Fibroblast of lung (primary cell): ENCODE results near the gene GTF2A2. TPM values are rescaled to one million over a fixed set of nuclear protein-coding genes. Genes with fewer than 3 reads are reported as not detected.
"Not testable (repeated sequence)": the region's sequence is repeated elsewhere in the genome, so short reads cannot be mapped to it uniquely, and the experiment has no call there.

Experiments
- DNase-seq, 2 donors: peaks; one replicate each; pipeline versions ENCODE4 v3.0.0 to v3.0.0-alpha.2; 2010; ENCODE audit warnings: low read depth in 2 of 2
- H2AFZ ChIP-seq: 2 replicates; pipeline ENCODE4 v1.5.1; 2012; ENCODE audit warnings: low read length, control low read depth, inconsistent platforms
- H3K27ac ChIP-seq: 2 replicates; pipeline ENCODE4 v1.5.1; 2011; ENCODE audit warnings: low read length, control low read depth; ENCODE audit not compliant: insufficient read depth
- H3K27me3 ChIP-seq: 2 replicates; pipeline ENCODE4 v1.5.1; 2011; ENCODE audit warnings: mild to moderate bottlenecking, low read length; ENCODE audit not compliant: control insufficient read depth, insufficient read depth
- H3K36me3 ChIP-seq: 2 replicates; pipeline ENCODE4 v1.5.1; 2011; ENCODE audit warnings: low read length; ENCODE audit not compliant: control insufficient read depth, insufficient read depth
- H3K4me1 ChIP-seq: 2 replicates; pipeline ENCODE4 v1.5.1; 2011; ENCODE audit warnings: low read length; ENCODE audit not compliant: control insufficient read depth, insufficient read depth; ENCODE audit errors: extremely low read depth
- H3K4me2 ChIP-seq: 2 replicates; pipeline ENCODE4 v1.5.1; 2011; ENCODE audit warnings: low read length, control low read depth; ENCODE audit not compliant: insufficient read depth; ENCODE audit errors: extremely low read depth
- H3K4me3 ChIP-seq, 4 experiments: fragments of 200-600 bp in 1 of 4; sonication (generic) in 1 of 4; replicated peaks in 1 of 4; 2 replicates each; pipeline ENCODE4 v1.5.1; 2011 to 2016; ENCODE audit warnings: low read length in 4 of 4, low read depth in 3 of 4, mild to moderate bottlenecking in 3 of 4, control low read depth in 2 of 4, inconsistent platforms in 1 of 4, mixed read lengths in 1 of 4; ENCODE audit not compliant: insufficient read depth in 1 of 4; ENCODE audit errors: control extremely low read depth in 1 of 4
- H3K79me2 ChIP-seq: 2 replicates; pipeline ENCODE4 v1.5.1; 2012; ENCODE audit warnings: mild to moderate bottlenecking, low read length, inconsistent platforms; ENCODE audit not compliant: control insufficient read depth, insufficient read depth
- H3K9ac ChIP-seq: 2 replicates; pipeline ENCODE4 v1.5.1; 2011; ENCODE audit warnings: mild to moderate bottlenecking, low read length, control low read depth; ENCODE audit not compliant: insufficient read depth
- H3K9me3 ChIP-seq: 2 replicates; pipeline ENCODE4 v1.5.1; 2012; ENCODE audit warnings: low read depth, low read length; ENCODE audit not compliant: control insufficient read depth, insufficient read depth
- H4K20me1 ChIP-seq: 2 replicates; pipeline ENCODE4 v1.5.1; 2011; ENCODE audit warnings: low read length; ENCODE audit not compliant: control insufficient read depth, insufficient read depth; ENCODE audit errors: extremely low read depth
- CTCF ChIP-seq, 2 donors: IDR thresholded peaks in 1 of 2; conservative IDR thresholded peaks in 1 of 2; 1 replicate in 1 of 2; 2 replicates in 1 of 2; pipeline ENCODE4 v1.5.1; 2011 to 2012; ENCODE audit warnings: low read length in 2 of 2, control low read depth in 1 of 2, inconsistent platforms in 1 of 2, low read depth in 1 of 2, mild to moderate bottlenecking in 1 of 2
- EZH2 ChIP-seq: IDR thresholded peaks from 2 replicates; pipeline ENCODE4 v1.5.1; 2012; ENCODE audit warnings: low read length, control low read depth, mild to moderate bottlenecking; ENCODE audit errors: missing control alignments
- polyA plus RNA-seq, 2 donors: library from polyadenylated mRNA; depleted of rRNA in 1 of 2; stranded (reverse) in 1 of 2; unstranded in 1 of 2; fragments of >200 nt; gene quantifications; 2 replicates each; pipeline ENCODE4 v1.2.1, GENCODE V29; 2011 to 2012; ENCODE audit warnings: missing spikeins in 1 of 2
- total RNA-seq: library from RNA; depleted of rRNA; stranded (reverse); fragments of >200 nt; gene quantifications from 2 replicates; pipeline ENCODE4 v1.2.1, GENCODE V29; 2014

The GTF2A2 gene
- total and polyA plus RNA-seq, 2 donors (not counting 1 experiment from before 2014, with no cell fraction given), result 49.7 to 66.2 TPM

- no peaks in the 10 kb centered on the region for H4K20me1 ChIP-seq
- H3K4me2 ChIP-seq, result no peak overlapping the region
- H2AFZ ChIP-seq, result no peak overlapping the region
- no peaks in the 10 kb centered on the region for H3K27me3 ChIP-seq
- H3K4me3 ChIP-seq, result no peak overlapping the region
- TF ChIP-seq EZH2 (no peak), CTCF (conservative IDR thresholded peaks at IDR 0.05 in 1 of 2, IDR thresholded peaks at IDR 0.05 in 1 of 2; ENCODE audit: low read depth in 1 of 2, low read length in 2 of 2) (peak in 1 of 2 donors; percentile 13)
- H3K27ac ChIP-seq, result no peak overlapping the region
- H3K9ac ChIP-seq, result no peak overlapping the region
- peak in 1 of 2 donors; percentile 19 for DNase-seq
- H3K9me3 ChIP-seq, result no peaks in the 10 kb centered on the region
- no peaks in the 10 kb centered on the region for H3K79me2 ChIP-seq
- no peaks in the 10 kb centered on the region for H3K4me1 ChIP-seq
- peaks cover 4% of the 10 kb centered on the region for H3K36me3 ChIP-seq
These were observed 15.0 kb downstream of the GTF2A2 start for GRCh38 chr15:59642351-59642750.

DNA sequence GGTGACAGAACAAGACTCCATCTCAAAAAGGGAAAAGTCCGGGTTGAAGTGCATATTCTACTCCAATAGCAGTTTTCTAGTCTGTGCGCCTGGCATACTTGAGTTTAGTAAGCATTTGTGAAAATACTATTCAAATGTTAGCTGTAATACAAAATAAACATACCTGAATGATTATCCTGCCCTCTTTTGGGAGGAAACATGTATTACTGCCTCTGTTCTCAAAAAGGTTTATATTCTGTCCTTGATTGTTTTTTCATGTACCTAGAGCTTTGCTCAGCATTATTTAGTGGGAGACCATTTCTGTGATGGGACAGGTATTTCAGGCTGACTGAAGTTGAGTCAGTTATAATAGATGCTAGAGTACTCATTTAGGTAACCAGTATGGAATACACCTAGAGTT, 19.8 kb downstream of the GTF2A2 start:
- not testable (repeated sequence) for H3K4me1 ChIP-seq, H2AFZ ChIP-seq, H3K27ac ChIP-seq, H3K79me2 ChIP-seq, H4K20me1 ChIP-seq, H3K9me3 ChIP-seq, H3K4me2 ChIP-seq, H3K4me3 ChIP-seq, H3K27me3 ChIP-seq, H3K36me3 ChIP-seq, DNase-seq, H3K9ac ChIP-seq

DNA sequence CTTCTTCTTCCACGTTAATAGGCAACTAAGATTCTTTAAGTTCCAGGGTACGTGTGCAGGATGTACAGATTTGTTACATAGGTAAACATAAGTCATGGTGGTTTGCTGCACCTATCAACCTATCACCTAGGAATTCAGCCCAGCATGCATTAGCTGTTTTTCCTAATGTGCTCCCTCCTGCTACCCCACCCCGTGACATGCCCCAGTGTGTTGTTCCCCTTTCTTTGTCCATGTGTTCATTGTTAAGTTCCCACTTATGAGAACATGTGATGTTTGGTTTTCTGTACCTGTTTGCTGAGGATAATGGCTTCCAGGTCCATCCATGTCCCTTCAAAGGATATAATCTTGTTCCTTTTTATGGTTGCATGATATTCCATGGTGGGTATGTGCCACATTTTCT, 21.1 kb downstream of the GTF2A2 start:
- no peaks in the 10 kb centered on the region for H3K36me3 ChIP-seq
- H3K4me1 ChIP-seq, result no peaks in the 10 kb centered on the region
- no peak overlapping the region for H3K27ac ChIP-seq
- H3K4me2 ChIP-seq, result no peak overlapping the region
- no peaks in the 10 kb centered on the region for H4K20me1 ChIP-seq
- no peaks in the 10 kb centered on the region for H3K79me2 ChIP-seq
- no peak overlapping the region for H3K4me3 ChIP-seq
- no peak for DNase-seq
- H3K27me3 ChIP-seq, result no peaks in the 10 kb centered on the region
- H2AFZ ChIP-seq, result no peak overlapping the region
- no peak overlapping the region for H3K9ac ChIP-seq
- no peak for TF ChIP-seq CTCF (conservative IDR thresholded peaks at IDR 0.05 in 1 of 2, IDR thresholded peaks at IDR 0.05 in 1 of 2; ENCODE audit: low read depth in 1 of 2, low read length in 2 of 2)
- no peak for TF ChIP-seq EZH2
- H3K9me3 ChIP-seq, result no peaks in the 10 kb centered on the region
